K562 (cell line): ENCODE measurements around the gene SLC33A1. TPM values are rescaled to one million over a fixed set of nuclear protein-coding genes. Genes with fewer than 3 reads are reported as not detected.

Experiments used
- CHD2 ChIP-seq: IDR thresholded peaks from 2 replicates; pipeline ENCODE4 v1.6.1; 2011; ENCODE audit warnings: low read depth, low read length
- CTBP1 ChIP-seq: fragments of 450-650 bp; IDR thresholded peaks from 2 replicates; pipeline ENCODE4 v1.6.1; 2016; ENCODE audit warnings: borderline replicate concordance
- CXXC5 ChIP-seq: fragments of 250-450 bp; sonication (Bioruptor Pico); IDR thresholded peaks from 2 replicates; pipeline ENCODE4 v1.8.0; 2022; ENCODE audit warnings: inconsistent platforms, mild to moderate bottlenecking, moderate library complexity
- DACH1 ChIP-seq: fragments of 450-650 bp; IDR thresholded peaks from 2 replicates; pipeline ENCODE4 v1.6.1; 2018; ENCODE audit not compliant: partially characterized antibody
- FOXK1 ChIP-seq: sonication (generic); formaldehyde crosslinking; IDR thresholded peaks from 2 replicates; pipeline ENCODE4 v1.8.0; 2022; ENCODE audit warnings: missing genetic modification reagents, mild to moderate bottlenecking, borderline replicate concordance
- GATAD2A ChIP-seq: fragments of 450-650 bp; IDR thresholded peaks from 2 replicates; pipeline ENCODE4 v1.6.1; 2017
- HMG20A ChIP-seq: fragments of 450-650 bp; formaldehyde crosslinking; conservative IDR thresholded peaks from 2 replicates; pipeline ENCODE4 v1.4.0; 2020; ENCODE audit warnings: mild to moderate bottlenecking, mixed read lengths
- LARP7 ChIP-seq: fragments of 450-650 bp; IDR thresholded peaks from 2 replicates; pipeline ENCODE4 v1.6.1; 2016
- MYC ChIP-seq, 2 experiments: fragments of 250-450 bp in 1 of 2; sonication (Bioruptor Pico) in 1 of 2; IDR thresholded peaks; 2 replicates each; pipeline versions ENCODE4 v1.5.1 to v1.6.1; 2012 to 2021; ENCODE audit warnings: low read depth in 2 of 2, borderline replicate concordance in 1 of 2, improper control_type of control experiment in 1 of 2, low read length in 1 of 2, mild to moderate bottlenecking in 1 of 2, moderate library complexity in 1 of 2
- POLR3A ChIP-seq: IDR thresholded peaks from 2 replicates; pipeline ENCODE4 v1.6.1; 2011; ENCODE audit warnings: borderline replicate concordance, mild to moderate bottlenecking, moderate library complexity; ENCODE audit not compliant: insufficient read length, insufficient read depth; ENCODE audit errors: extremely low read depth
- SMARCA4 ChIP-seq: fragments of 450-650 bp; IDR thresholded peaks from 2 replicates; pipeline ENCODE4 v1.6.1; 2016
- SREBF2 ChIP-seq: sonication (generic); formaldehyde crosslinking; IDR thresholded peaks from 2 replicates; pipeline ENCODE4 v1.4.0; 2020; ENCODE audit warnings: mild to moderate bottlenecking, missing genetic modification reagents
- ZNF445 ChIP-seq: fragments of 250-450 bp; sonication (Bioruptor Pico); IDR thresholded peaks from 2 replicates; pipeline ENCODE4 v1.4.0; 2020; ENCODE audit warnings: low read depth, mild to moderate bottlenecking, moderate library complexity
- polyA plus RNA-seq, 8 experiments: library from polyadenylated mRNA; depleted of rRNA in 4 of 8; stranded (reverse) in 5 of 8; unstranded in 3 of 8; fragments of >200 nt; fragmentation: Nextera tagmentation in 2 of 8; fragmentation: Illumina TruSeq in 1 of 8; extraction: Ambion mirVana in 2 of 8; extraction: Trizol in 1 of 8; gene quantifications; 2 replicates each; pipeline versions ENCODE4 v1.2.1 to v1.2.3, GENCODE V29; 2011 to 2014; ENCODE audit warnings: inconsistent platforms in 1 of 8, missing spikeins in 1 of 8
- total RNA-seq, 7 experiments: library from RNA; depleted of rRNA in 6 of 7; stranded (reverse); fragments of >200 nt in 6 of 7; fragmentation: Illumina TruSeq in 2 of 7; extraction: Trizol in 2 of 7; gene quantifications; 2 replicates each; pipeline versions ENCODE4 v1.2.1 to v1.2.3, GENCODE V29; 2011 to 2021; ENCODE audit warnings: low replicate concordance in 1 of 7
- TF ChIP-seq, protein P1 (sequence below): fragments of 200-400 bp; formaldehyde crosslinking; IDR thresholded peaks from 2 replicates; pipeline ENCODE4 v1.6.1; 2017; ENCODE audit warnings: mild to moderate bottlenecking, low read depth, low read length, moderate library complexity
- TF ChIP-seq, protein P2 (sequence below): sonication (generic); formaldehyde crosslinking; IDR thresholded peaks from 2 replicates; pipeline ENCODE4 v1.8.0; 2022; ENCODE audit warnings: mild to moderate bottlenecking, low read depth, missing genetic modification reagents
- TF ChIP-seq, protein P3 (sequence below): fragments of 250-450 bp; sonication (Bioruptor Pico); IDR thresholded peaks from 2 replicates; pipeline ENCODE4 v1.8.0; 2021; ENCODE audit warnings: moderate library complexity, mild to moderate bottlenecking, inconsistent platforms
- TF ChIP-seq, protein P4 (sequence below): fragments of 450-650 bp; IDR thresholded peaks from 2 replicates; pipeline ENCODE4 v1.7.1; 2018; ENCODE audit warnings: mild to moderate bottlenecking, low read depth; ENCODE audit not compliant: partially characterized antibody
- TF ChIP-seq, protein P5 (sequence below): fragments of 250-450 bp; sonication (Bioruptor Pico); IDR thresholded peaks from 2 replicates; pipeline ENCODE4 v1.9.0; 2021; ENCODE audit warnings: mild to moderate bottlenecking
- TF ChIP-seq, protein P6 (sequence below): fragments of 450-650 bp; formaldehyde crosslinking; IDR thresholded peaks from 2 replicates; pipeline ENCODE4 v1.4.0; 2020; ENCODE audit warnings: mild to moderate bottlenecking, mixed read lengths

Gene SLC33A1
- total and polyA plus RNA-seq, 9 of the 15 experiments (the other 6 are each of a cell fraction or from before 2014, with no cell fraction given), result 6.2 to 26.8 (median 19.6) TPM

DNA sequence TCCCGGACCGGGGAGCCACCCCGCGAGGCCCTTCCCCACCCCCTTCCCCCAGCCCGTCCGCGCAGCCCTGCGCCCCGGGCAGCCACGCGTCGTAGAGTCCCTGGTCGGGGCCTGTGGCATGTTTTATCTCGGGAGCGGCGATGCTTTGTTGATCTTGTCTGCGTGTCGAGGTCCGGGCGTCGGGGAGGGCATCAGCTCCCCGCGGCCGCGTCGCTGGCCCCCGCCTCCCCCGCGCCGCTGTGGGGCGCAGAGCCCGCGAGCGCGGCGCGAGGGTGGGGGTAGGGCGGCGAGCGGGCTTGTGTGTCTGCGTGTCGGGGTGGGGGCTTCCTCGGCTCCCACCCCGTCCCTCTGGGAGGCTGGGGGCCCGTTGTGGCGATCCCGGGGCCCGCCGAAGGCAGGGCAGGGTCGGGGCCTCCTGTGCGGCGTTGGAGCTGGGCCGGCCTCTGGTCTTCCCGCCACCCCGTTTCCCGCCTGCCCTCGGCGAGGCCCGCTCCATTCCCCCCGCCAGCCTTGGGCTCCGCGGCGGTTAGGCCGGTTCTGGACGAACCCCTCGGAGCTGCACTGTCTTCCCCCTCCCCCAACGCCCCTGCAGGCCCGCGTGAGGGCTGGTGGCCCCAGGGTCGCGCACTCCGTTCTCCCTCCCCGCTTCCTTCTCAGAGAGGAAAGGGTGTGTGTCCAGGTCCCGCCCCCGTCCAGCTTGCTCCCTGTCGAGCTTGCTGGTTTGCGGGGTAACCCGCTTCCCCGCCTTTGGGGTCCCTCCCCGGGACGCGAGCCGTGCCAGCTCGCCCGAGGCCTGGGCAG is 16.9 kb upstream of the SLC33A1 start (continued):
- TF ChIP-seq, protein P1, sequence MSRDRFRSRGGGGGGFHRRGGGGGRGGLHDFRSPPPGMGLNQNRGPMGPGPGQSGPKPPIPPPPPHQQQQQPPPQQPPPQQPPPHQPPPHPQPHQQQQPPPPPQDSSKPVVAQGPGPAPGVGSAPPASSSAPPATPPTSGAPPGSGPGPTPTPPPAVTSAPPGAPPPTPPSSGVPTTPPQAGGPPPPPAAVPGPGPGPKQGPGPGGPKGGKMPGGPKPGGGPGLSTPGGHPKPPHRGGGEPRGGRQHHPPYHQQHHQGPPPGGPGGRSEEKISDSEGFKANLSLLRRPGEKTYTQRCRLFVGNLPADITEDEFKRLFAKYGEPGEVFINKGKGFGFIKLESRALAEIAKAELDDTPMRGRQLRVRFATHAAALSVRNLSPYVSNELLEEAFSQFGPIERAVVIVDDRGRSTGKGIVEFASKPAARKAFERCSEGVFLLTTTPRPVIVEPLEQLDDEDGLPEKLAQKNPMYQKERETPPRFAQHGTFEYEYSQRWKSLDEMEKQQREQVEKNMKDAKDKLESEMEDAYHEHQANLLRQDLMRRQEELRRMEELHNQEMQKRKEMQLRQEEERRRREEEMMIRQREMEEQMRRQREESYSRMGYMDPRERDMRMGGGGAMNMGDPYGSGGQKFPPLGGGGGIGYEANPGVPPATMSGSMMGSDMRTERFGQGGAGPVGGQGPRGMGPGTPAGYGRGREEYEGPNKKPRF, result no peak
- TF ChIP-seq LARP7, result no peak
- no peak for TF ChIP-seq SREBF2 (CRISPR knock-in tag)
- TF ChIP-seq, protein P2, sequence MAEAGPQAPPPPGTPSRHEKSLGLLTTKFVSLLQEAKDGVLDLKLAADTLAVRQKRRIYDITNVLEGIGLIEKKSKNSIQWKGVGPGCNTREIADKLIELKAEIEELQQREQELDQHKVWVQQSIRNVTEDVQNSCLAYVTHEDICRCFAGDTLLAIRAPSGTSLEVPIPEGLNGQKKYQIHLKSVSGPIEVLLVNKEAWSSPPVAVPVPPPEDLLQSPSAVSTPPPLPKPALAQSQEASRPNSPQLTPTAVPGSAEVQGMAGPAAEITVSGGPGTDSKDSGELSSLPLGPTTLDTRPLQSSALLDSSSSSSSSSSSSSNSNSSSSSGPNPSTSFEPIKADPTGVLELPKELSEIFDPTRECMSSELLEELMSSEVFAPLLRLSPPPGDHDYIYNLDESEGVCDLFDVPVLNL (CRISPR knock-in tag), result peak; percentile 56; the same call in 1 of the 2 replicates
- TF ChIP-seq CTBP1, result no peak
- TF ChIP-seq, protein P3, sequence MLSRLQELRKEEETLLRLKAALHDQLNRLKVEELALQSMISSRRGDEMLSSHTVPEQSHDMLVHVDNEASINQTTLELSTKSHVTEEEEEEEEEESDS (CRISPR knock-in tag), result no peak
- no peak for TF ChIP-seq ZNF445 (CRISPR knock-in tag)
- TF ChIP-seq, protein P4, sequence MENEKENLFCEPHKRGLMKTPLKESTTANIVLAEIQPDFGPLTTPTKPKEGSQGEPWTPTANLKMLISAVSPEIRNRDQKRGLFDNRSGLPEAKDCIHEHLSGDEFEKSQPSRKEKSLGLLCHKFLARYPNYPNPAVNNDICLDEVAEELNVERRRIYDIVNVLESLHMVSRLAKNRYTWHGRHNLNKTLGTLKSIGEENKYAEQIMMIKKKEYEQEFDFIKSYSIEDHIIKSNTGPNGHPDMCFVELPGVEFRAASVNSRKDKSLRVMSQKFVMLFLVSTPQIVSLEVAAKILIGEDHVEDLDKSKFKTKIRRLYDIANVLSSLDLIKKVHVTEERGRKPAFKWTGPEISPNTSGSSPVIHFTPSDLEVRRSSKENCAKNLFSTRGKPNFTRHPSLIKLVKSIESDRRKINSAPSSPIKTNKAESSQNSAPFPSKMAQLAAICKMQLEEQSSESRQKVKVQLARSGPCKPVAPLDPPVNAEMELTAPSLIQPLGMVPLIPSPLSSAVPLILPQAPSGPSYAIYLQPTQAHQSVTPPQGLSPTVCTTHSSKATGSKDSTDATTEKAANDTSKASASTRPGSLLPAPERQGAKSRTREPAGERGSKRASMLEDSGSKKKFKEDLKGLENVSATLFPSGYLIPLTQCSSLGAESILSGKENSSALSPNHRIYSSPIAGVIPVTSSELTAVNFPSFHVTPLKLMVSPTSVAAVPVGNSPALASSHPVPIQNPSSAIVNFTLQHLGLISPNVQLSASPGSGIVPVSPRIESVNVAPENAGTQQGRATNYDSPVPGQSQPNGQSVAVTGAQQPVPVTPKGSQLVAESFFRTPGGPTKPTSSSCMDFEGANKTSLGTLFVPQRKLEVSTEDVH, result no peak
- TF ChIP-seq, protein P5, sequence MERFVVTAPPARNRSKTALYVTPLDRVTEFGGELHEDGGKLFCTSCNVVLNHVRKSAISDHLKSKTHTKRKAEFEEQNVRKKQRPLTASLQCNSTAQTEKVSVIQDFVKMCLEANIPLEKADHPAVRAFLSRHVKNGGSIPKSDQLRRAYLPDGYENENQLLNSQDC (CRISPR knock-in tag), result no peak
- peak; percentile 73 for TF ChIP-seq CXXC5 (CRISPR knock-in tag)
- no peak for TF ChIP-seq POLR3A
- TF ChIP-seq CHD2, result no peak
- no peak for TF ChIP-seq DACH1
- TF ChIP-seq GATAD2A, result no peak
- TF ChIP-seq SMARCA4, result no peak
- TF ChIP-seq FOXK1, result no peak
- TF ChIP-seq, protein P6, sequence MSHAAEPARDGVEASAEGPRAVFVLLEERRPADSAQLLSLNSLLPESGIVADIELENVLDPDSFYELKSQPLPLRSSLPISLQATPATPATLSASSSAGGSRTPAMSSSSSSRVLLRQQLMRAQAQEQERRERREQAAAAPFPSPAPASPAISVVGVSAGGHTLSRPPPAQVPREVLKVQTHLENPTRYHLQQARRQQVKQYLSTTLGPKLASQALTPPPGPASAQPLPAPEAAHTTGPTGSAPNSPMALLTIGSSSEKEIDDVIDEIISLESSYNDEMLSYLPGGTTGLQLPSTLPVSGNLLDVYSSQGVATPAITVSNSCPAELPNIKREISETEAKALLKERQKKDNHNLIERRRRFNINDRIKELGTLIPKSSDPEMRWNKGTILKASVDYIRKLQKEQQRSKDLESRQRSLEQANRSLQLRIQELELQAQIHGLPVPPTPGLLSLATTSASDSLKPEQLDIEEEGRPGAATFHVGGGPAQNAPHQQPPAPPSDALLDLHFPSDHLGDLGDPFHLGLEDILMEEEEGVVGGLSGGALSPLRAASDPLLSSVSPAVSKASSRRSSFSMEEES, result no peak
- peak; percentile 36 for TF ChIP-seq MYC (IDR thresholded peaks at IDR 0.05; ENCODE audit: low read depth, low read length)
- peak; percentile 76; the same call in 1 of the 2 replicates for TF ChIP-seq MYC (CRISPR knock-in tag; IDR thresholded peaks at IDR 0.05; ENCODE audit: borderline replicate concordance, low read depth)
- TF ChIP-seq HMG20A, result no peak
